ENCODE measurements around the gene TEX10.

DNA sequence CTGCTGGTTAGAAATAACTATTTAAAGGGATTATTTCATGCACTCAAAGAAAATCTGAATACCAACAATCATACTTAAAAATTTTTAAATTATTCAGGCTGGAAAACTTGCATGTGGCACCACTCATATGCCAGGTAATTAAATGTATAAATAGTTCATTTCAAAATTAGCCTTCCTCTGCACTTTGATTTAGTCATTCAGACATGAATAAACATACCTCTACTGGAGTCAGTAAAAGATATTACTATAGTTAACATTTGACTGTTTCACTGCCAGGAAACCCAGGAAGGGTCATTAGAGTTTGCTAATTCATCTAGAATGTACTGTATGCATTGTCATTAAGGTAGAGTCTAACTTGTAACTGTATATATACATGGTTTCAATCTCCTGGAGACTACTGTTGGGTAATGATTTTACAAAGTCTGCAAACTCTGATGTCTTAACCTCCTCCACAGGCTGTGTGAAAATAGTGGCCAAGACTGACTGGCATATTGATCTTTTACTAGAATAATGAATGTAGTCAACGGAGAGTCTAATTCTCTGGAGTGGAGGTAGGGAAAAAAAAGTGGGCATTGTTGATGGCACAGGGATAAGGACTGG lies 43.7 kb downstream of the TEX10 start:
- TF ChIP-seq CTCF (IDR thresholded peaks at IDR 0.05): no peak
- TF ChIP-seq POLR2A (IDR thresholded peaks at IDR 0.05): no peak

Data from ovary (tissue), 3 donors.